Renal cortical epithelial cell (primary cell): ENCODE measurements around the gene NPRL2. TPM values are rescaled to one million over a fixed set of nuclear protein-coding genes. Genes with fewer than 3 reads are reported as not detected.

Experiments
- DNase-seq: peaks from one replicate; pipeline ENCODE4 v3.0.0-alpha.2; 2011; ENCODE audit warnings: low read depth
- total RNA-seq: library from RNA; depleted of rRNA; stranded (reverse); fragments of >200 nt; gene quantifications from 2 replicates; pipeline ENCODE4 v1.2.3, GENCODE V29; 2014

Gene NPRL2
- total RNA-seq, 1 donor from 2014 or later = 17.1 TPM

DNA sequence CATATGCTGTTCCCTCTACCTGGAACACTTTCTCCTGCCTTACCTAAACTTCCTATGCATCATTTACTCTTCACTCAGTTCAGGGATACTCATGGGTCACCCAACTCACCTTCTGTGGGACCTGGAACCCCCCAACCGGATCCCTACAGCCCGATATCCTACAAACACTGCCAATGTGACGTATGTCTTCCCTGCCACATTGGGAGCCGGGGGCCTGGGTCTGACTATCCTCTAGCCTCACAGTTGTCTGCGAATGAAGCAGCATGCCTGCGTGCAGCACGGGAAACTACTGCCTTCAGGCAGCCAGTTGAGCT, 405 bp downstream of the NPRL2 start:
- DNase-seq = no peak

DNA sequence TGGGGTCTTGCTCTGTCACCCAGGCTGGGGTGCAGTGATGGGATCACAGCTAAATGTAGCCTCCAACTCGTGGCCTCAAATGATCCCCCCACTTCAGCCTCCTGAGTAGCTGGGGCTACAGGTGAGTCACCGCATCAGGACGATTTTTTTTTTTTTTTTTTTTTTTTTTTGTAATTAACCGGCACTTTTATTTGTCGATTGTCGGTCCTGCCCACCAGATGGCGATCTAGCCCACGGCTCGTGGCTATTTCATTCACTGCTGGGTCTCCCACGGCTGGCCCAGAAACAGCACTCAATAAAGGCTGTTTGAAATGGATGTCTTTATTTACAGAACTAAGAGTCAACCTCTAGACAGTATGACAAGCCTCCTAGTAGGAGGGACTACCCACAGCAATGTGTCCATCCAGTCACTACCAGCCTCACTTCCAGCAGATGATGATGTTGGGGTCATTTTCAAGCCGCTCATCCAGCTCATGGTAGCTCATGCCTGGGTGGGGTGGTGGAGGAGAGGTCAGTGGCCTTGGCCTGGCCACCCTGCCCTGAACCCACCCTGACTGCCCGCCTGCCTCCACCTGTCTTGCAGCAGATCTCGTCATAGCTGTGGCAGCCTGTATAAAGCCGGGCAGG, 3.3 kb downstream of the NPRL2 start:
- DNase-seq = peak; percentile 62

DNA sequence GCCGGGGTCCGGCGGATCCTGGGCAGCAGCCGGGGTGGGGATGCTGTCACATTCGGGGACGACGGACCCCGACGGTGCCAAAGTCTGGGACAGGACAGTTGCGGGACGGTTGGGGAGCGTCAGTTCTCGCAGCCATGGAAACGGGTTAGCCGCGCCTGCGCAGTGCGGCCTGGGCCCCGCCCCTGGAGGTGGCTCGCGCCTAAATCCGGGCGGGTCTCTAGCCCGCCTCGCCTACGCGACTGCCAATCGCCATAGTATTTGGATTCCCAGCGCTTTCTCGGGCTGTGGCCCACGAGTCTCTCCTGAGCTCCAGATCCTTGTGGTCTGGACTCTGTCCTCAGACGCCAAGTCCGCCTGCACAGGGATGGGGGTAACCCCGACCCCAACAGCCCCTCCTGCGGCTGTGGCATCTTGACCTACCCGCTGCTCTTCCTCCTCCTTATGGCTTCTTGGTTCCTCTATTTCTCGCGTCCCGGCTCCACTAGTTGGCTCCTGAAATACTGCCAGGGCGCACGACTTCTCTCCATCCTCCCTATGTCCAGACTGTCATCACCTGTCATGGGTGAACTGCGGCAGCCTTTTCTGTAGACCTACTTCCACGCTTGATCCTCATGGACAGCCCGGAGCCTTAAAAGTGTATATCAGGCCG, 4.9 kb downstream of the NPRL2 start, which contains the start of gene ZMYND10:
TSS of gene ZMYND10 (minus strand) at position 147 of the 649 bp plus-strand sequence. CDS start 153 bp downstream, outside the sequence.
- no peak for DNase-seq

DNA sequence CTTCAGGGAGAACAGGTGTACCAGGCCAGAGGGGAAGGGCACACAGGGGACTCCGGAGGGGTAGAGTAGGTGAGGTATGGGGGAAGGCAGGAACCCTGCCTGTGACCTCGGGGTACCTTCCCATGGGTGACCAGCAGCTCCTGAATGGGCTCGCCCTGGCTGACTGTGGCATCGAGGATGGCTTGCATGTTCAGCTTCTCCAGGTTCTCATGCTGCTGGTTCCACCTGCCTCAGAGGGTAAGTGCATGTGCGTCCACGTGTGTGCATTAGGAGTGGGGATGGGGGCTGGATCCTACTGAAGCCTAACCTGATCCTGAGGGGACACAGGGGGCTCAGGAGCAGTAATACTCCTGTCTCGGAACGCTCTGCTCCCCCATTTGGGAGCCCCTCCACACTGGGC, 5.6 kb downstream of the NPRL2 start:
- no peak for DNase-seq

DNA sequence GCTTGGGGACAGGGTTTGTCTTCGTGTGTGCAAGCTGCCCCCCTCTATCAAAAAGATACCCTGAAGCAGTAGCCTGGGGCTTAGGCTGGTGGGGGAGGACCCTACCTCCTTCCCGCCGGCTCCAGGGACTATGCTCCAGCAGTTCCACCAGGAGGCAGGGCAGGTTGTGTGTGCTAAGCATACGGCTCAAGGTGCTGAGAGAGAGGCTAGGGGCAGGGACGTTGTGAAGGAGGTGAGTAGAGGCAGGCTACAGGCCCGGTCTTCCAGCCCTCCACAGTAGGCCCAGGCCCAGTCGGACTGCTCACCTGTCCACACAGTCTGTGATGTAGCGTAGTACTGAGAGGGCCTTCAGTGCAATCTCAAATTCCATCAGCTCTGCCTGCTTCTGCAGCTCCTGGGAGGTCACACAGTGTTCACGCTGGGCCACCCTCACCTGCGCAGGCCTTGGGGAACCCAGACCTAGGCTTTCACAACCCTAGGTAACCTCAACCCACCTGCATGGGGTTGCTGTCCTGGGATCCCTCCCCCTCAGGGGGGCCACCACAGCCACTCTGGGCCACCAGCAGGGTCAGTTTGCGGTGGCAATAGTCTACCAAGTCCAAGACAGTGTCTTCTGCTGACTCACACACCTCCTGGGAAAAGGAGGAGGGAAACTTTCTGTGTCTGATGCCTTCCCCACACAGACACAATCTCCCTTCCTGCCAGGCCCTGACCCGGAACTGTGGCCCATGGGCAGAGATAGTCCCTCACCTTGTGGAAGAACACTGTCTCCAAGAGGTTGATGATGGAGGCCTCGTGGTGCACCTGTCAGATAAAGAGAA, 7.6 kb downstream of the NPRL2 start:
- DNase-seq = no peak

DNA sequence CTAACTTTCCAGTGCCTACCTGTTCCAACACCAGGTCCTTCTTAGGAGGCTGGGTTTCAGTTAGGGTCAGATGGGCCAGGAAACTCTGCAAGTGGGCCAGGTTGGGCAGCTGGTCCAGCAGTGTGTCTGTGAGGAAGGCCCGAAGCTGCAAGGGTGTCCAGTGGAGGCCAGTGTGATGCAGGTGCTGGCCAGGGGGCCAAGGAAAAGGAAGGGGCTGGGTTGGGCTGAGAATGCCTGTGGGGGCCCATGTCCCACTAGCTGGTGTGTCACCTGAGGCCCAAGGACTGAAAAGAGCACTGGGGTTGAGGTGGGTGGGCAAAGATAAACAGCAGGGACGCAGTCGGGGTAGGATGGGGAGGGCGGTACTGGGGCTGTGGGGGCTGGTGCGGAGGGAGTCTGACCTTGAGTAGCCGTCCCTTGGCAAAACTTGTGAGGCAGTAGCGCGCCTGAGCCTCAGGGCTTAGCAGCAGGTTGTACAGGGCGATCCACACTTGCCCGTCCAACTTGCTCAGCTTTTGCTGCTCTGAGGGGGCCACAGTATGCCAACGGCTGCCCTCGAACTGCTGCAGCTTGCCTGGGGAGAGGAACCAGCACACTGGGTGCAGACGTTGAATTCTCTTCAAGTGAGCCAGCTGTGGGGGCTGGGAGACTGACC, 8.5 kb downstream of the NPRL2 start:
- DNase-seq = no peak

DNA sequence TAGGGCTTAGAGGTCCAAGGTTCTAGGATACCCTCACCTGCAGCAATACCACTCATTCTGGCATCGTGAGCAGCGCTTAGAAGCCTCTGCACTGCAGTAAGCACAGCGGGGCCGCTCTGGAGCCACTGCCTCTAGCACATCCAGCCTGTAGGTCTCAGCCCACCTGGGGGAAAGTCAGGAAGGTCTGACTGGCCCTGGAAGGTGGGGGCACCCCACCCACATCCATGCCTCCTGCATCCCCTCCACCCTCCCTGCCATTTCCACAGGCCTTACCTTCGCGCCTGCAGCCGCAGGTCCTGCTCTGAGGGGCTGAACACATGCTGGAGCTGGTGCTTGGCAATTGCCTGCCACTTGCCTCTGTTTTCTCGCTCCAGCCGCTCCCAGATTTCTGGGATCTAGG, 9.0 kb downstream of the NPRL2 start:
- no peak for DNase-seq

DNA sequence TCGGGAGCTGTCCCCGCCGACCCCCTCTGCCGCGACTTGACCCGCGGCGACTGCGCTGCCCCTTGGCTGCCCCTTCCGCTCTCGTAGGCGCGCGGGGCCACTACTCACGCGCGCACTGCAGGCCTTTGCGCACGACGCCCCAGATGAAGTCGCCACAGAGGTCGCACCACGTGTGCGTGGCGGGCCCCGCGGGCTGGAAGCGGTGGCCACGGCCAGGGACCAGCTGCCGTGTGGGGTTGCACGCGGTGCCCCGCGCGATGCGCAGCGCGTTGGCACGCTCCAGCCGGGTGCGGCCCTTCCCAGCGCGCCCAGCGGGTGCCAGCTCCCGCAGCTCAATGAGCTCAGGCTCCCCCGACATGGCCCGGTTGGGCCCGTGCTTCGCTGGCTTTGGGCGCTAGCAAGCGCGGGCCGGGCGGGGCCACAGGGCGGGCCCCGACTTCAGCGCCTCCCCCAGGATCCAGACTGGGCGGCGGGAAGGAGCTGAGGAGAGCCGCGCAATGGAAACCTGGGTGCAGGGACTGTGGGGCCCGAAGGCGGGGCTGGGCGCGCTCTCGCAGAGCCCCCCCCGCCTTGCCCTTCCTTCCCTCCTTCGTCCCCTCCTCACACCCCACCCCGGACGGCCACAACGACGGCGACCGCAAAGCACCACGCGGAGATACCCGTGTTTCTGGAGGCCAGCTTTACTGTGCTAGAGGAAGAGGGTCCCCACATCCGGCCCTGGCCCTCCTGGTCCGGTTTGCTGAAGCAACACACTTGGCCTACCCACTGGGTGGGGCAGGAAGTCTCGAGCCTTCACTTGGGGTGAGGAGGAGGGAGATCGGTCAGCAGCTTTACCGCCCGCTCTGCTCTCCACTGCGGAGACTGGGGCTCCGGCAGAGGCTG, 9.9 kb downstream of the NPRL2 start, which contains the start of gene RASSF1:
TSS of gene RASSF1 (minus strand) at position 389 of the 882 bp plus-strand sequence. CDS start at position 358, 31 bp downstream.
- DNase-seq = no peak

DNA sequence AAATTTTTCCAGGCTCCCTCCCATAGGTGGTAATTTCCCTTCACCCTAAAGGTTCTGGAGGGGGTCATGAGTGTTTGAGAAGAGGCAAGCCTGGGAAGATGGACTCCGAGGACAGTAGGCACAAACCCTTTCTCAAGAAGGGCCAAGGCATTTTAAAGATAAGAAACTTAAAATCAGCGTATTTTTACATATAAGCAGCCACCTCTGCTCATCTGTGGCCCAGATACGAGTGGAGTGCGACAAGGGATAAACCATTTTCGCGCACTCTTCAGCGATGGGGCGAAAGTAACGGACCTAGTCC, 10.5 kb downstream of the NPRL2 start:
- no peak for DNase-seq

DNA sequence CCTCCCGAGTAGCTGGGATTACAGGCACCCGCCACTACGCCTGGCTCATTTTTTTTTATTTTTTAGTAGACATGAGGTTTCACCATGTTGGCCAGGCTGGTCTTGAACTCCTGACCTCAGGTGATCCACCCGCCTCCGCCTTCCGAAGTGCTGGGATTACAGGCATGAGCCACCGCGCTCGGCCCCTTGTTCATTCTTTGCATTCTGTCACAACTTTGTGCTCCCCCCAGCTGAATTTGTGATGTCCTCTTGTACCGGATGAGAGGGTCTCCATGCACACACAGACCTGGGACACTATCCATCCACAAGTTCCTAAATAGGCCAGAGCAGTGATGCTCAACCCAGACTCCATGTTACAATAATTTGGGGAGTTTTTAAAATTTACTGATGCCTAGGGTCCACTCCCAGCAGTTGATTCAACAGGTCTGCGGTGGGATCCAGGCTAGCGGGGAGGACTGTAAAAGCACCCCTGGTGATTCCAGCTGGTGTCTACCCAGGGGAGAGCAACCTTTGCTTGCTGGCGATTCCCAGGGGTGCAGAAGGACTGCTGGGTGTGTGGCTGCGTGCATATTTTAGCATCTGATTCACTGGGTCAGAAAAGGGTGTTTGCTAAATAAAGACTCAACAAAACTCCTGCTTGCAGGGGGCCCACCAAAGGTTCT, 11.0 kb downstream of the NPRL2 start:
- no peak for DNase-seq

DNA sequence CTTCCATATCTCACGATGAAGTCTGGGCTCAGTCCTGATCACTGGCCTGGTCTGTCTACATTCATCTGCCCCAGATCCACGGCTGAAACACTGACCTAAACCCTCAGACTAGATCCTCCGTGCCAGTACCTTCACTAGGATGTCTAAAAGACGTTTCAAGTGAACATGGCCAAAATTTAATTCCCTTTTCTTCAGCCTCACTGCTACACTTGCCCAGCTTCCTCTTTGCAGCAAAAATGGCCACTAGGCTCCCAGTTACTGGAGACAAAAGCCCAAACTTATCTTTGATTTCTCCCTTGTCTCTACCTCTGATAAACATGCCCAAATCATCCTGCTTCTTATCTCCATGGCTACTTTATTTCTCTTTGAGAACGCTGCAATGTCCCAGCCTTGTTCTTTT, 11.6 kb downstream of the NPRL2 start:
- DNase-seq = no peak

DNA sequence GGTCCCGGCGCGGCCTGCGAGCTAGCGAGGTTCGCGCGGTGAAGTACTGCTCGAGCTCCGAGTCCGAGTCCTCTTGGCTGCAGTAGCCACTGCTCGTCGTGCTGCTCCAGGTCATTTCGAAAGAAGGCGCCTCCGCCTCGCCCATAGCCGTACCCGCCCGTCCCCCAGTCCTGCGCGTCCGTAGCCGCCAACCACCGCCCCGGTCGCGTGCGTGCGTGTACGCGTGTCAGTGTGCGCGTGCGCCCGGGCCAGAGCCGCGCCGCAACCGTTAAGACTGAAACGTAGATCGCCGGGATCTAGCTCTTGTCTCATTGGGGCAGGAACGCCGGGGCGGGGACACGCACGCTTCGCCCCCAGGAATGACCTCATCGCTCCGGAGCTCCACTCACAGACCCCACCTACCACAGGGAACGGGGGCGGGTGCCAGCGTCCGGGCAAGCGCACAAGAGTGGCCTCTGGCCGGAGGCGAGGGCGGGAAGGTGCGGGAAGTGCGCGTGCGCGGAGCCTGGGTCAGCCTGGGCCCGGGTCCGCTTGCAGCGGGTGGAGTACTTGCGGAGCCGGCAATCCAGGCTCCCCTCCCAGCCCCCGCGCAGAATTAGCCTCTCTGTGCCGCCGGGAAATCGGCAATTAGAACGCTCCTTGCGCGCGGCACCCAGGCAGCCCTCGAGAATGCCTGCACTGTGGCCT, 13.3 kb downstream of the NPRL2 start:
- peak; percentile 96 for DNase-seq

DNA sequence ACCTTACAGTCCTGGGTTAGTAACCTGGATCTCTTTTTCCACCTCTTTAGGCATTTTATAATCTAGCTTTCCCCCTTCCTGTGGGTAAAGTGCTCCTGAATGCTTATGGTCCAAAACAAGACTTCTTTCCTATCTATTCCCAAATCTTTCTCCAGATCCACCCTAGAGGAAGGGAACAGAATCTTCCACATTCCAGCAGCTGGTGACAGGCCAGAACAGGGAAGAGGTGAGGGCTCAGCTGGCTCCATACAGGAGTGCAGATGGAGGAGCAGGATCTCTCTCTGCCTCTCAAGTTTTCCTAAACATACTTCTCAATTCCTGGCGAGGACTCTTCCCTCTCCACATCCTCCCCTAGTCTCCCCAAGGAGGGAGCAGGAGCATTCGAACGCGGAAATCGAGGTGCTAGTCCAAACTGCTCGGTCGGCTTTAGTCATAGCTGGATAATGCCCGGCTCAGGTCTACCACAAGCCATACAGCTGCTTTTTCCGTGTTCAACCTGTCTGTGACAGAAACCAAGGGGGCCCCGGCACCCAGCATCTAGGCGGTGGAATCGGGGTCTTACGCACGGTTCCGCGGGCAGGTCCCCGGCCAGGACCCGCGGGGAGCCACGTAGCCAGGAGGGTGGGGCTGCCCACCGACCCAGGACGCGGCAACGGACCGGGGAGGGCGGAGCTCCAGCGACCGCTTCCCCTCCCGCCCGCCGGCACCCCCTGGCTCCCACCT, 14.0 kb downstream of the NPRL2 start:
- DNase-seq = no peak

DNA sequence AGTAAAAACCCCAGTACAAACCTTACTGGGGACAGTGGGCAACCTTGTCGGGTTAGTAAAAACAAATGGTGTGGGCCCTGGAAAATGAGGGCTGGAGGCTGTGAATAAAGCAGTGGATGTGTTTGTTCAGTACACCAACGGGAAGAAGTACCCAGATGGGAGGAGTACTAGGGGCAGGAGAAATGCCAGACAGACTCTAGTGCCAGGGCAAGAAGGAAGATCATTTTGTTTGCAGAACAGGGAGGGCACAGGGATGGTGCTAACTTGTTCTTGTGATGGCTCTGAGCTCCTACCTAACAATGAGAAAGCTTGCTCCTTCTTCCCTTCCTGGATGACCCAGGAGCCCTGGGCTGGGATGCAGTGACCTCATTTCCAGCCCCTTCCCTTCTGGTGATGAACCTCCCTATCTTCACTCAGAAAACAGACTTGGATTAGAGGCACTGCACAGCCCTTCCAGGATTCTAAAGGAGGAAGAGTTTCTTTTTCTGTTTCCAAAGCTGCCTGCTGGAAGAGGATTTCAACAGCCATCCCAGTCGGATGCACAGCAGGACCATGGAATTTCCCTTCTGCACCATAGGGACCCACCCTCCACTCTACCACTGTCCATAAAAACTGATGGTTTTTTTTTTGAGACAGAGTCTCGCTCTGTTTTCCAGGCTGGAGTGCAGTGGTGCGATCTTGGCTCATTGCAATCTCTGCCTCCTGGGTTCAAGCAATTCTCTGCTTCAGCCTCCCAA, 16.1 kb downstream of the NPRL2 start:
- no peak for DNase-seq

DNA sequence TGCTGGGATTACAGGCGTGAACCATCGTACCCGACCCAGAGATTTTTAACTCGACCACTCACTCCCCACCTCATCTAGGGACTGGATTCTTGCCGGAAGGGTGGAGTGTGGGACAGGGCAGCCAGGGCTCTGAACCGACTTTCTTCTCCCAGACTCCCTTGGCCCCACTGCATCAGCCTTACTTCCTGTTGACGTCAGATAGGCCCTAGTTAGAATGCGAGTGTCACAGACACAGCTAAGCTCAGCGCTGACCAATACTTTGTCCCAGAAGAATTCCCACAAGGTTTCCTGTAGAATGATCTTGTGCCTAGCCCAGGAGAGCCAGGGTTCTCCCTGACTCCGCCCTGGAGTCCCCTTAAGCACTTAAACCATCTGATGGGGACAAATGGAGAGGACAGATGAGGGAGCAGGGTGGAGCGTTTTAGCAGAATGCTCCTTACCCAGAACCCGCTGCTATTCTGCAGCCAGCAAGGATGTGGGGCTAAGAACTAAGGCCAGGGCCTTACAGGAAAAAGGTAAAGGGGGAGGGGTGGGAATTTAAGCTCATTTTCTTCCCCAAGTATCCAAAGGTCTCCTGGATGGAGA, 16.7 kb downstream of the NPRL2 start:
- no peak for DNase-seq

DNA sequence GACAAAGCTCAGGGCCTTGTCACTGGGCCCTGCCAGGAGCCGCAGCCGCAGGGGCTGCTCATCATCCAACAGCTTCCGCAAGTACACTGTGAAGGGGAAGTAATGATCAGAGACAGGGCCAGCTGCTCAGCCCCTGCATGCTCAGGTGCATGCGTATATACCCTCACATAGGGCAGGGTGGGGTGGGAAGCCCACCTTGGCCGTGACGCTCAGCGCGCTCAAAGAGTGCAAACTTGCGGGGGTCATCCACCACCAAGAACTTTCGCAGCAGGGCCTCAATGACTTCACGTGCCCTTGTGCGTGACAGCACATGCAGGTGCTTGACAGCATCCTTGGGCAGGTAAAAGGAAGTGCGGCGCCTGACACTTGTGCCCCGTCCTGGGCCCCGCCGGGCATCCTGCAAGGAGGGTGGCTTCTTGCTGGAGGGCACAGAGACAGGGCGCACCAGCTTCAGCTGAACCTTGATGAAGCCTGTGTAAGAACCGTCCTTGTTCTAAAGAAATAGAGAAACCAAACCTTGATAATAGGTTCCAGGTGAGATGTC, 19.1 kb downstream of the NPRL2 start:
- DNase-seq = no peak

DNA sequence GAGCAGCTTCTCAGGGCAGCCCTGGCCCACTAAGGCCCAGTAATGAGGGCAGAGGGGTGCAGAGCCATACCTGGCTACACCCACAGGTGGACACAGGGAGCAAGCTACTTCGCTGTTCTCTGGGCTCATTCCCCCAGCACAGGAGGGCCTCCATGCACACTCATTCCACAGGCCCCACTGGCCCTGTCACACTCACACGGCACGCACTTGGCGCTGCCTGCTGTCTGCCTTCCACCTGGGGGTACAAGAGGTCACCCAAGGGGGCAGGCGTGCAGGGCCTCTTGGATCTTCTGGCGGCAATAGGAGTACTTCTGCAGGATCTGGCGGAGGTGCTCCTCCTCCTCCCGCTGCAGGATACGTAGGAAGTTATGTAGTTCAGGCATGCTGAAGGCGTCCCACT, 20.2 kb downstream of the NPRL2 start:
- no peak for DNase-seq

DNA sequence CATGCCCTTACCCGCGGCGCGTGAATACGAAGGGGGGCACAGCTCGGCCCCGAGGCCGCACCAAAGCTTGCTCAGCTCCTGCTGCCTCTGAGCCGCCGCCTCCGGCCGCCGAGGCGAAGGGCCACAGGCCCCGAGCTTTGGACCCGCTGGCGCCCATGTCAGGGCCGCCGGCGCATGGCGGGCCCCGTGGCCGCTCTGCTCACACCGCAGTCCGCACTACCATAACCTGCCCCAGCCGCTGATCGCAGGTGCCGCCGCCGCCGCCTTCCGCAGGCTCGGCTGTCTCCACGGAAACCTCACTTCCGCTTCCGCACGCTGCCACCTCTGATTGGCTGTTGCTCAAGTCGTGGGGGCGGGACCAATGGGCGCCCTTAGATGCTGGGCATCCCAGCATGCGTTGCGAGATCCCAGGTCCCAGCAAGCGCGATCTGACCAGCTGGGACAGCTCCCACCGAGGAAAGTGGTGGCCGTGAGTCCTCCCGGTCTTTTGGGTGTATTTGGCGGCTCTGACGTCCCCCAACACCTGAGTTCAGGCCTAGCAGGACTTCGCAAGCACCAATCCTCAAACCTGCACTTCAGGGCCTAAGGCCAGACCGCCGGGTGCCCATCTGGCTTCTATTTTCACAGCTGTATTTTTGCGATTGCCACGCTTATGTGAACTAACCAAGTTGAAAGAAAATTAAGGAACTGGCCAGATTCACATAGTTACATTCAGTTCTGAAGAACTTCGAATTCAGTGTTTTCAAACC, 22.5 kb downstream of the NPRL2 start, which contains the start of gene TUSC2:
TSS of gene TUSC2 (minus strand) at position 281 of the 749 bp plus-strand sequence. CDS start at position 157, 124 bp downstream.
- peak; percentile 94 for DNase-seq
